ENCODE results near the gene RICTOR. TPM values are rescaled to one million over a fixed set of nuclear protein-coding genes. Genes with fewer than 3 reads are reported as not detected.

Gene RICTOR
- total RNA-seq, 1 experiment from 2014 or later, result 21.7 TPM

- no peaks in the 10 kb centered on the region for H3K9me3 ChIP-seq (ENCODE audit: control insufficient read depth in 1 of 2, insufficient read depth in 1 of 2, low read depth in 1 of 2, low read length in 2 of 2)
- H2AFZ ChIP-seq (ENCODE audit: low read depth, low read length, poor library complexity, severe bottlenecking), result no peak overlapping the region
- TF ChIP-seq EZH2 (IDR thresholded peaks at IDR 0.05) (no peak), SP1 (IDR thresholded peaks at IDR 0.05; ENCODE audit: low read depth) (no peak), ZBTB33 (IDR thresholded peaks at IDR 0.05; ENCODE audit: extremely low read depth, insufficient replicate concordance, low read length) (no peak), SRF (IDR thresholded peaks at IDR 0.05; ENCODE audit: low read depth) (no peak), POLR2AphosphoS5 (IDR thresholded peaks at IDR 0.05; ENCODE audit: low read depth, low read length) (no peak), ZNF274 (IDR thresholded peaks at IDR 0.05; ENCODE audit: low read depth, low read length) (no peak), RAD21 (IDR thresholded peaks at IDR 0.05; ENCODE audit: low read depth) (no peak), TCF7L2 (IDR thresholded peaks at IDR 0.05; ENCODE audit: borderline replicate concordance, extremely low read depth, insufficient read depth, insufficient read length) (no peak), POLR2A (IDR thresholded peaks at IDR 0.05; ENCODE audit: borderline replicate concordance, extremely low read depth, insufficient read depth, insufficient read length) (no peak), SIN3A (IDR thresholded peaks at IDR 0.05; ENCODE audit: low read depth) (no peak), CEBPB (IDR thresholded peaks at IDR 0.05; ENCODE audit: low read depth) (no peak), CBX3 (IDR thresholded peaks at IDR 0.05; ENCODE audit: low read depth) (no peak), FOSL1 (IDR thresholded peaks at IDR 0.05; ENCODE audit: low read depth) (no peak), CTCF (IDR thresholded peaks at IDR 0.05 in 2 of 3, conservative IDR thresholded peaks at IDR 0.05 in 1 of 3; ENCODE audit: borderline replicate concordance in 1 of 3, insufficient read depth in 1 of 3, low read depth in 2 of 3, low read length in 2 of 3) (no peak), MAX (IDR thresholded peaks at IDR 0.05) (no peak), ATF3 (IDR thresholded peaks at IDR 0.05) (no peak), EGR1 (IDR thresholded peaks at IDR 0.05; ENCODE audit: low read depth) (no peak), ZFX (IDR thresholded peaks at IDR 0.05) (no peak)
- H3K9me2 ChIP-seq (ENCODE audit: insufficient read depth), result no peaks in the 10 kb centered on the region
- ChIA-PET POLR2A (no interaction called here), RAD21 (ENCODE audit: low non-redundant PET in 1 of 2, low total read pairs in 2 of 2, uncharacterized antibody in 2 of 2, unreplicated experiment in 2 of 2) (no interaction called here), CTCF (no interaction called here)
- H3K27ac ChIP-seq (ENCODE audit: low read depth, low read length), result no peak overlapping the region
- H3K4me2 ChIP-seq (ENCODE audit: low read length), result no peak overlapping the region
- no peaks in the 10 kb centered on the region for H3K79me2 ChIP-seq (ENCODE audit: insufficient read depth, low read length)
- intact Hi-C loops (cut with micrococcal nuclease), result no loop called here
- H3K4me3 ChIP-seq (replicated peaks in 1 of 2; ENCODE audit: low read depth in 1 of 2, low read length in 2 of 2), result no peak overlapping the region
- no TSS peak for BruUV-seq (replicated peaks)
- no peaks in the 10 kb centered on the region for H4K20me1 ChIP-seq (ENCODE audit: insufficient read depth)
- peaks cover 13 to 14% of the 10 kb centered on the region in 2 experiments; a peak in 2 of 4 replicates for H3K36me3 ChIP-seq (ENCODE audit: control insufficient read depth in 1 of 2, insufficient read depth in 2 of 2, low read length in 2 of 2)
- no peak for ATAC-seq
- no peak for DNase-seq (ENCODE audit: low read depth, low spot score)
- H3K4me1 ChIP-seq (ENCODE audit: control insufficient read depth in 1 of 2, insufficient read depth in 2 of 2, low read length in 2 of 2), result no peaks in the 10 kb centered on the region
- H3K9ac ChIP-seq (ENCODE audit: low read length), result no peak overlapping the region
- H3K27me3 ChIP-seq (ENCODE audit: insufficient read depth, low read length), result no peaks in the 10 kb centered on the region
Measured at GRCh38 chr5:38932854-38933408, 141.3 kb downstream of the RICTOR start.
